ENCODE results near the gene PAM16. TPM values are rescaled to one million over a fixed set of nuclear protein-coding genes. Genes with fewer than 3 reads are reported as not detected.

Gene PAM16
- polyA plus RNA-seq, 1 donor from 2014 or later, result 145 TPM

- peak overlapping the region; percentile 81 for H3K9ac ChIP-seq (ENCODE audit: low read length)
- peak overlapping the region; percentile 73 for H3K4me2 ChIP-seq (ENCODE audit: low read length)
- H4K20me1 ChIP-seq (ENCODE audit: insufficient read depth), result no peaks in the 10 kb centered on the region
- H3K9me3 ChIP-seq (ENCODE audit: low read length), result no peaks in the 10 kb centered on the region
- H3K27ac ChIP-seq (ENCODE audit: low read length), result peak overlapping the region; percentile 69
- H3K27me3 ChIP-seq (ENCODE audit: insufficient read depth, low read depth, low read length), result no peaks in the 10 kb centered on the region
- peaks cover 53% of the 10 kb centered on the region for H3K79me2 ChIP-seq (replicated peaks; ENCODE audit: insufficient read depth, low read length)
- H3K4me3 ChIP-seq (ENCODE audit: low read length), result peak overlapping the region; percentile 71
- H2AFZ ChIP-seq (ENCODE audit: low read depth, low read length), result no peak overlapping the region
- TF ChIP-seq MXI1 (conservative IDR thresholded peaks at IDR 0.05; ENCODE audit: poor library complexity, severe bottlenecking), result no peak
- no peak for TF ChIP-seq POLR2AphosphoS5 (IDR thresholded peaks at IDR 0.05)
- TF ChIP-seq REST (IDR thresholded peaks at IDR 0.05; ENCODE audit: borderline replicate concordance), result no peak
- no peak for TF ChIP-seq CTCF (IDR thresholded peaks at IDR 0.05; ENCODE audit: poor library complexity, severe bottlenecking)
- no peak for TF ChIP-seq RAD21 (conservative IDR thresholded peaks at IDR 0.05)
- TF ChIP-seq EP300 (conservative IDR thresholded peaks at IDR 0.05; ENCODE audit: poor library complexity, severe bottlenecking), result no peak
- TF ChIP-seq SMC3 (conservative IDR thresholded peaks at IDR 0.05; ENCODE audit: poor library complexity), result no peak
- no peak for TF ChIP-seq TAF1 (IDR thresholded peaks at IDR 0.05; ENCODE audit: low read depth)
- TF ChIP-seq EZH2 (IDR thresholded peaks at IDR 0.05; ENCODE audit: borderline replicate concordance, insufficient read depth, low read length, poor library complexity, severe bottlenecking), result no peak
- H3F3A ChIP-seq (ENCODE audit: insufficient read depth, low read length, poor library complexity, severe bottlenecking), result no peaks in the 10 kb centered on the region
- H3K9me2 ChIP-seq (ENCODE audit: insufficient read depth, low read length), result no peaks in the 10 kb centered on the region
- H3K36me3 ChIP-seq (ENCODE audit: insufficient read depth, low read length), result no peaks in the 10 kb centered on the region
These were observed 22.0 kb downstream of the PAM16 start for GRCh38 chr16:4328782-4329775.

- H3K9ac ChIP-seq (ENCODE audit: low read length), result peak overlapping the region; percentile 81
- H3K79me2 ChIP-seq (replicated peaks; ENCODE audit: insufficient read depth, low read length), result peaks cover 56% of the 10 kb centered on the region
- H3K27ac ChIP-seq (ENCODE audit: low read length), result peak overlapping the region; percentile 69
- no peaks in the 10 kb centered on the region for H3K27me3 ChIP-seq (ENCODE audit: insufficient read depth, low read depth, low read length)
- H3K4me2 ChIP-seq (ENCODE audit: low read length), result peak overlapping the region; percentile 73
- H3K36me3 ChIP-seq (ENCODE audit: insufficient read depth, low read length), result no peaks in the 10 kb centered on the region
- H3K9me3 ChIP-seq (ENCODE audit: low read length), result no peaks in the 10 kb centered on the region
- peak overlapping the region; percentile 71 for H3K4me3 ChIP-seq (ENCODE audit: low read length)
- H3F3A ChIP-seq (ENCODE audit: insufficient read depth, low read length, poor library complexity, severe bottlenecking), result no peaks in the 10 kb centered on the region
- peak; percentile 84 for TF ChIP-seq RAD21 (conservative IDR thresholded peaks at IDR 0.05)
- peak; percentile 69 for TF ChIP-seq POLR2AphosphoS5 (IDR thresholded peaks at IDR 0.05)
- TF ChIP-seq CTCF (IDR thresholded peaks at IDR 0.05; ENCODE audit: poor library complexity, severe bottlenecking), result peak; percentile 88
- TF ChIP-seq TAF1 (IDR thresholded peaks at IDR 0.05; ENCODE audit: low read depth), result peak; percentile 71
- peak; percentile 17 for TF ChIP-seq EP300 (conservative IDR thresholded peaks at IDR 0.05; ENCODE audit: poor library complexity, severe bottlenecking)
- TF ChIP-seq SMC3 (conservative IDR thresholded peaks at IDR 0.05; ENCODE audit: poor library complexity), result peak; percentile 84
- TF ChIP-seq MXI1 (conservative IDR thresholded peaks at IDR 0.05; ENCODE audit: poor library complexity, severe bottlenecking), result peak; percentile 45
- TF ChIP-seq EZH2 (IDR thresholded peaks at IDR 0.05; ENCODE audit: borderline replicate concordance, insufficient read depth, low read length, poor library complexity, severe bottlenecking), result no peak
- TF ChIP-seq REST (IDR thresholded peaks at IDR 0.05; ENCODE audit: borderline replicate concordance), result peak; percentile 59
- no peaks in the 10 kb centered on the region for H4K20me1 ChIP-seq (ENCODE audit: insufficient read depth)
- no peaks in the 10 kb centered on the region for H3K9me2 ChIP-seq (ENCODE audit: insufficient read depth, low read length)
- H2AFZ ChIP-seq (ENCODE audit: low read depth, low read length), result peak overlapping the region; percentile 19
These were observed 22.9 kb downstream of the PAM16 start for GRCh38 chr16:4328046-4328781.
